ENCODE data around the gene TBRG4.

TBRG4 gene

DNA sequence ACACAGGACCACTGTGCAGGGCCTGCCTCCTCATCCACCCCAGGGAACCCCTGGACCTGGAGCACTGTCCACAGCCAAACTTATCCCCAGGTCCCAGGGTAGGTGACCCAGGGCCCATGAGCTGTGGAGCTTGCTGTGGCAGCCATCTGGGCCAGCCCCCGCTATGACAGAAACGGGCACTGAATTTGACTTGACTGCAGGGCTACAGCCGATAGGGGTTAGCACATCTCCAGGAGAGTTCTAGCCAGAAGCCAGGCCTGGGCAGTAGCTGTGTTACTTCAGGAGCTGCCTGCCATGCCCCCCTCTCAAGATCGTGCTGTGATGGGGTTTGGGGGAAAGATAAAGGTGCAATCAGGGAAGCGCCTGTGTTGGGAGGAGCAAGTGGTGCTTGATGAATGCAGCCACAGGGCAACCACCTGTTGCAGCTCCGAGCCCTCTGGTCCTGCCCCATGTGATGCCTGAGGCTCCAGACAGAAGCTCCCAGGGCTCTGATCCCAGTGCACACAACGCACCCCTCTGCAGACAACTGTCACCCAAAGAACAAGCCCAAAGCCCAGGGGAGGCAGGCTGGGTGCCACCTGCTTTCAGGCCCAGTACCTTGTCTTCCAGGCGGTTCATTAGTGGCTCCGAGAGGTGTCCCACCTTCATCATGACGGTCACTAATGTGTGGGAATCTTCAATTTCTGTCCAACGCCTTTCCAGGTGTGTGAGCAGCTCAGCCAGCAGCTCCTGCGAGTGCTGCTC, 6.5 kb downstream of the TBRG4 start:
- Histone ChIP-seq H3K9ac (ENCODE audit: low read length) (no peak overlapping the region), H3K27ac (ENCODE audit: low read depth, low read length) (no peak overlapping the region), H2BK15ac (replicated peaks; ENCODE audit: low read depth) (no peak overlapping the region), H4K8ac (ENCODE audit: low read depth, low read length) (no peak overlapping the region), H3K36me3 (ENCODE audit: control insufficient read depth, insufficient read depth, low read length) (peaks cover 37% of the 10 kb centered on the region), H2BK5ac (ENCODE audit: low read length) (no peak overlapping the region), H3K4me2 (ENCODE audit: low read length) (no peak overlapping the region), H2AK5ac (ENCODE audit: low read length) (no peak overlapping the region), H3K4me1 (ENCODE audit: control insufficient read depth, low read depth, low read length) (no peaks in the 10 kb centered on the region), H2BK120ac (ENCODE audit: low read depth, low read length) (no peak overlapping the region), H3K4me3 (ENCODE audit: low read length) (no peak overlapping the region), H3K56ac (ENCODE audit: low read length) (no peak overlapping the region), H3K18ac (ENCODE audit: low read length) (no peak overlapping the region), H3K27me3 (ENCODE audit: insufficient read depth, low read length, poor library complexity) (no peaks in the 10 kb centered on the region), H3K4ac (ENCODE audit: low read depth, low read length) (no peak overlapping the region), H3K79me2 (ENCODE audit: control insufficient read depth, insufficient read depth, low read length) (peaks cover 25% of the 10 kb centered on the region), H4K5ac (ENCODE audit: low read length) (no peak overlapping the region), H3K79me1 (ENCODE audit: low read length) (peaks cover 20% of the 10 kb centered on the region), H3K23ac (ENCODE audit: low read length) (no peak overlapping the region)
- no peak for DNase-seq
- no CpG with 5 or more reads among the region's 12 CpGs for WGBS (ENCODE audit: extremely low coverage, insufficient coverage, low lambda C conversion rate)

DNA sequence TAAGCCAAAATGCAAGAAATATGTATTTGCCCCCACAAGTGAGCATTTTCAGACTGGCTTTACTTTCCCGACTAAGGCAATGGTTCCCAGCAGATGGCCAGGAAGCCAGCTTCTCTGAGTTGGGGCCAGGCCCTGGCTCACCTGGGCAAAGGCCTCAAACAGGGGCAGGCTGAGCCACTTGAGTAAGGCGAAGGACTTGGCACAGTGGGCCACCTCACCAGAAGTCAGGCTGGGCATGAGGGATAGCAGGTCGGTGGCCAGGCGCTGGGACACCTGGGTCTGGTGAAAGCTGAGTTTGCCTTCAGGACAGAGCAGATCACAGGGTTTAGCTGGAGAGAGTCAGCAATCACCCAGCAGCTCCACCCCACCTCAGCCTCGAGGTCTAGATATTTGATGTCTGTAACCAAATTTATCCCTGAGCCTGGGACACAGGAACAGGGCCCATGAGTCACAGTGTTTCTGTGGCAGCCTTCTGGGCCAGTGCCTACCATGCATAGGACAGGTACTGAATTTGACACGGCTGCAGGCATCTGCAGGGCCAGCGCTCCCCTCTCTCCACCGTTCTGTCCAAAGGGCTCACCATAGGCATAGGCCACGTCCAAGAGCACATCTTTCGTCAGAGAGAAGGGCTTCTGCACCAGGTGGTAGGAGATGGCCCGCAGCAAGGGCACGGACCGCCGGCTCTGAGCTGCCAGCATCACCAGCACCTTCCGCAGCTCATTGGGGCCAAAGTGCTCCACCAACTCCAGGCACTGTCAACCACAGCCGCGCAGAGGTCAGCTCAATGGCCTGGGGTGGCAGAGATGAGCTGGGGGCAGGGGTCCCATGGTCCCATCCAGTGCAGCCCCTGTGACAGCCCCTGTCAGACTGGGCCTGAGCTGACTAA, 7.3 kb downstream of the TBRG4 start:
- Histone ChIP-seq H3K4ac (ENCODE audit: low read depth, low read length) (no peak overlapping the region), H3K56ac (ENCODE audit: low read length) (no peak overlapping the region), H2BK15ac (replicated peaks; ENCODE audit: low read depth) (no peak overlapping the region), H3K27ac (ENCODE audit: low read depth, low read length) (no peak overlapping the region), H4K5ac (ENCODE audit: low read length) (no peak overlapping the region), H3K36me3 (ENCODE audit: control insufficient read depth, insufficient read depth, low read length) (peaks cover 42% of the 10 kb centered on the region), H2AK5ac (ENCODE audit: low read length) (no peak overlapping the region), H4K8ac (ENCODE audit: low read depth, low read length) (no peak overlapping the region), H3K4me2 (ENCODE audit: low read length) (no peak overlapping the region), H3K9ac (ENCODE audit: low read length) (no peak overlapping the region), H2BK120ac (ENCODE audit: low read depth, low read length) (no peak overlapping the region), H3K23ac (ENCODE audit: low read length) (no peak overlapping the region), H3K79me2 (ENCODE audit: control insufficient read depth, insufficient read depth, low read length) (peaks cover 20% of the 10 kb centered on the region), H3K18ac (ENCODE audit: low read length) (no peak overlapping the region), H2BK5ac (ENCODE audit: low read length) (no peak overlapping the region), H3K79me1 (ENCODE audit: low read length) (peaks cover 19% of the 10 kb centered on the region), H3K4me3 (ENCODE audit: low read length) (no peak overlapping the region), H3K27me3 (ENCODE audit: insufficient read depth, low read length, poor library complexity) (no peaks in the 10 kb centered on the region), H3K4me1 (ENCODE audit: control insufficient read depth, low read depth, low read length) (no peaks in the 10 kb centered on the region)
- WGBS (ENCODE audit: extremely low coverage, insufficient coverage, low lambda C conversion rate), result no CpG with 5 or more reads among the region's 17 CpGs
- no peak for DNase-seq

DNA sequence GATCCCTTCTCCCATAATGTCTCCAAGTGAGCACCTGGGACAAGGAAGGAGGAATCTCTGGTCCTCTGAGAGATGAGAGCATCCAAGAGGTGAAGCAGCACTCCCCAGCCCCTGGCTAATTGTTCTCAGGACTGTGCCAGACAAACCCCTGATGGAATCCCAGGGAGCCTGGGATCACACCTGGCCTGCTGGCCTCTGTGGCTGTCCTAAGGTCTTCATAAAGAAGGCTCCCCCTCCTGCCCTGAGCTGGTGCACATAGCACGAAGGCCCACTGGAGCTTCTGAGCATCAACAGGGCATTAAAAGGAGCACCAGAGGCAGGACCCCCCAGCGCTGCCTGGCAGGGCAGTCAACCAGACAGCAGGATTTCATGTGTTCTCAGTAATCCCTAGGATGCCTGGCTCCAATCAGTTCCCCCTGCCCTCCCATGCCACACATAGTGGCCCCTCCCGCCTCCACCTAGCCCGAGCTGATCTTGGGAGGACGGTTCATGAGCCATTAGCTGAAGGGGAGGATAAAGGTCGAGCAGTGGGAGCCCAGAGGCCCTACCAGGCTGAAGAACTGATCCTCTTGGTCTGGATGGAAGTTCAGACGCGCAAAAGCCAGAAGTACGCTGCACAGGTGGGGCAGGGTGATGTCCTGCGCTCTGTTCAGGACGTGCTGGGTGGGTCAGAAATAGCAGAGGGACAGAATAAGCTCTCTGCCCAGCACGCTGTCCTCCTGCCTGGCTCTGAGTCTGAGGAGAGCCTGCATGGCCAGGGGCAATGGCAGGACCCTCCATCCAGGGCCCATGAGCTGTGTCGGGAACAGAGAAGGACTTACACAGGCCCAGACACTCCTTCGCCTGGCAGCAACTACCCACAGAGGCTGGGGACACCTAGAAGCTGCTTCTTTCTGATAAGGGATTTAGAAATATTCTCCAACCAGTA, 8.4 kb downstream of the TBRG4 start:
- no peaks in the 10 kb centered on the region for H3K4me1 ChIP-seq (ENCODE audit: control insufficient read depth, low read depth, low read length)
- H4K8ac ChIP-seq (ENCODE audit: low read depth, low read length), result no peak overlapping the region
- no peak overlapping the region for H3K4me2 ChIP-seq (ENCODE audit: low read length)
- peaks cover 10% of the 10 kb centered on the region for H3K79me1 ChIP-seq (ENCODE audit: low read length)
- H2AK5ac ChIP-seq (ENCODE audit: low read length), result no peak overlapping the region
- no peak overlapping the region for H4K5ac ChIP-seq (ENCODE audit: low read length)
- no peak for DNase-seq
- no peak overlapping the region for H3K4me3 ChIP-seq (ENCODE audit: low read length)
- no peak overlapping the region for H3K18ac ChIP-seq (ENCODE audit: low read length)
- no peak overlapping the region for H3K56ac ChIP-seq (ENCODE audit: low read length)
- no peak overlapping the region for H2BK15ac ChIP-seq (replicated peaks; ENCODE audit: low read depth)
- H3K4ac ChIP-seq (ENCODE audit: low read depth, low read length), result no peak overlapping the region
- peaks cover 9% of the 10 kb centered on the region for H3K79me2 ChIP-seq (ENCODE audit: control insufficient read depth, insufficient read depth, low read length)
- no peak overlapping the region for H3K23ac ChIP-seq (ENCODE audit: low read length)
- WGBS (ENCODE audit: extremely low coverage, insufficient coverage, low lambda C conversion rate), result no CpG with 5 or more reads among the region's 14 CpGs
- H2BK5ac ChIP-seq (ENCODE audit: low read length), result no peak overlapping the region
- H3K36me3 ChIP-seq (ENCODE audit: control insufficient read depth, insufficient read depth, low read length), result peaks cover 36% of the 10 kb centered on the region
- no peak overlapping the region for H3K9ac ChIP-seq (ENCODE audit: low read length)
- no peak overlapping the region for H3K27ac ChIP-seq (ENCODE audit: low read depth, low read length)
- H2BK120ac ChIP-seq (ENCODE audit: low read depth, low read length), result no peak overlapping the region
- no peaks in the 10 kb centered on the region for H3K27me3 ChIP-seq (ENCODE audit: insufficient read depth, low read length, poor library complexity)

DNA sequence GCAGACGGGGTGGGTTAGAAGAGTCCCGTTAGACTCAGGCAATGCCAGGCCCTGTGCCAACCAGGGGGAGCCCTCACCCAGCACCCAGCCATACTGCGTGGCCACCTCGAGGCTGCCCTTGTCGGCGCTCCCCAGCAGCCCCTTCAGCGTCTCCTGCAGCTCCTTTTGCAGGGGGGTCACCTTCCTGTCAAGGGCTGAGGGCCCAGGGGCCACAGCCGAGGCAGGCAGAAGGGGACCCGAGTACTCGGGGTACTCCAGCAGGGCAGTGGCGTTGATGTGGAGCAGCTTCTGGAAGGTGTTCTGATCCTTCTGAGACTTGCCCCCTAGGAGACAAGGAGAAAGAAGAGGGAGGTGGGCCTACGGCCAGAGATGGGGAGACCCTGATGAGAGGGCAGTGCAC, 9.7 kb downstream of the TBRG4 start:
- no peak overlapping the region for H2BK5ac ChIP-seq (ENCODE audit: low read length)
- no CpG with 5 or more reads among the region's 12 CpGs for WGBS (ENCODE audit: extremely low coverage, insufficient coverage, low lambda C conversion rate)
- no peak overlapping the region for H3K18ac ChIP-seq (ENCODE audit: low read length)
- peaks cover 3% of the 10 kb centered on the region for H3K79me2 ChIP-seq (ENCODE audit: control insufficient read depth, insufficient read depth, low read length)
- H3K9ac ChIP-seq (ENCODE audit: low read length), result no peak overlapping the region
- no peak overlapping the region for H3K4me3 ChIP-seq (ENCODE audit: low read length)
- H2BK120ac ChIP-seq (ENCODE audit: low read depth, low read length), result no peak overlapping the region
- no peak overlapping the region for H3K4me2 ChIP-seq (ENCODE audit: low read length)
- no peak overlapping the region for H3K27ac ChIP-seq (ENCODE audit: low read depth, low read length)
- no peak overlapping the region for H3K4ac ChIP-seq (ENCODE audit: low read depth, low read length)
- H4K5ac ChIP-seq (ENCODE audit: low read length), result no peak overlapping the region
- no peak for DNase-seq
- no peak overlapping the region for H3K56ac ChIP-seq (ENCODE audit: low read length)
- no peak overlapping the region for H4K8ac ChIP-seq (ENCODE audit: low read depth, low read length)
- no peaks in the 10 kb centered on the region for H3K4me1 ChIP-seq (ENCODE audit: control insufficient read depth, low read depth, low read length)
- no peak overlapping the region for H2BK15ac ChIP-seq (replicated peaks; ENCODE audit: low read depth)
- no peak overlapping the region for H3K23ac ChIP-seq (ENCODE audit: low read length)
- H3K36me3 ChIP-seq (ENCODE audit: control insufficient read depth, insufficient read depth, low read length), result peaks cover 34% of the 10 kb centered on the region
- H3K79me1 ChIP-seq (ENCODE audit: low read length), result peaks cover 2% of the 10 kb centered on the region
- H3K27me3 ChIP-seq (ENCODE audit: insufficient read depth, low read length, poor library complexity), result no peaks in the 10 kb centered on the region
- no peak overlapping the region for H2AK5ac ChIP-seq (ENCODE audit: low read length)

DNA sequence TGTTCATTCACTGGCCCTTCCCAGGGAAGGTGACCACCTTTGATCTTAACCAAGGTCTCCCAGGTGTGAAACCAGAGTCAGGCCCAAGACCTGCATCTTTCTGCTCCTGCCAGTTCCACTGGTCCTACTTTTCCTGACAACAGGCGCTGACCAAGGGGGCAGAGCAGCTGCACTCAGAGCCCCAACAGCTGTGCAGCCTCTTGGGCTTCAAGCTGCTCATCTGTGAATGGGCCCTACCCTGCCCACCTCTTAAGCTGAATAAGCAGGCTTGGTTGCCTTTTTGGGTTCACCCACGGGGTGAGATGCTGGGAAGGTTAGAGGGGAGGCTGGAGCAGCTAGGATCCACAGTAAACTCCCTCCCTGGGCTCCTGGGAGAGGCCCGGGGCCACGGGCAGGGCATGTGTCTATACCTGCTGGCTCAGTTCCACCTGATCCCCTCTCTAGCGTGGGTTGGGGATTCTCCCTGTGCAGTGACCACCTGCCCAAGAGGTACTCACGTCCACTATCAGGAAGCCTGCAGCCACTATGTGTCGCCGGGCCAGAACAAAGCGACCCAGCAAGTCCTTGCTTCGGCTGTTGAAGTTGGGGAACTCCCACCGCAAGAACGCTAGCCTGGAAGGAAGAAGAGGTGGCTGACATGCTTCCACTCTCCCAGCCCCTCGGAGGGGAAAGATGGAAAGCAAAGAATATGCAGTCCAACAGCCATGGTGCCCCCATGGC, 10.6 kb downstream of the TBRG4 start:
- Histone ChIP-seq H3K4me1 (ENCODE audit: control insufficient read depth, low read depth, low read length) (no peaks in the 10 kb centered on the region), H3K79me1 (ENCODE audit: low read length) (peaks cover 2% of the 10 kb centered on the region), H2AK5ac (ENCODE audit: low read length) (no peak overlapping the region), H3K18ac (ENCODE audit: low read length) (no peak overlapping the region), H2BK5ac (ENCODE audit: low read length) (no peak overlapping the region), H3K27ac (ENCODE audit: low read depth, low read length) (no peak overlapping the region), H3K56ac (ENCODE audit: low read length) (no peak overlapping the region), H2BK120ac (ENCODE audit: low read depth, low read length) (no peak overlapping the region), H3K4ac (ENCODE audit: low read depth, low read length) (no peak overlapping the region), H3K9ac (ENCODE audit: low read length) (no peak overlapping the region), H3K23ac (ENCODE audit: low read length) (no peak overlapping the region), H2BK15ac (replicated peaks; ENCODE audit: low read depth) (no peak overlapping the region), H3K79me2 (ENCODE audit: control insufficient read depth, insufficient read depth, low read length) (no peaks in the 10 kb centered on the region), H3K27me3 (ENCODE audit: insufficient read depth, low read length, poor library complexity) (no peaks in the 10 kb centered on the region), H4K8ac (ENCODE audit: low read depth, low read length) (no peak overlapping the region), H3K4me2 (ENCODE audit: low read length) (no peak overlapping the region), H4K5ac (ENCODE audit: low read length) (no peak overlapping the region), H3K36me3 (ENCODE audit: control insufficient read depth, insufficient read depth, low read length) (peaks cover 30% of the 10 kb centered on the region), H3K4me3 (ENCODE audit: low read length) (no peak overlapping the region)
- WGBS (ENCODE audit: extremely low coverage, insufficient coverage, low lambda C conversion rate), result no CpG with 5 or more reads among the region's 13 CpGs
- no peak for DNase-seq
